Progenitor cell of endocrine pancreas (in vitro differentiated cells): ENCODE measurements around the gene KCNK17. TPM values are rescaled to one million over a fixed set of nuclear protein-coding genes. Genes with fewer than 3 reads are reported as not detected.

Experiments
- DNase-seq: peaks from one replicate; pipeline ENCODE4 v3.0.0; 2021; ENCODE audit warnings: low spot score; ENCODE audit not compliant: unreplicated experiment
- H3K27ac Mint-ChIP-seq: 2 replicates; pipeline ENCODE4 v1.8.0; 2021; ENCODE audit warnings: mild to moderate bottlenecking, moderate library complexity, mixed read lengths
- H3K27me3 Mint-ChIP-seq: 2 replicates; pipeline ENCODE4 v1.8.0; 2021; ENCODE audit warnings: mixed read lengths
- H3K36me3 Mint-ChIP-seq: 2 replicates; pipeline ENCODE4 v1.8.0; 2022; ENCODE audit warnings: mixed read lengths; ENCODE audit not compliant: insufficient read depth
- H3K4me1 Mint-ChIP-seq: 2 replicates; pipeline ENCODE4 v1.8.0; 2021; ENCODE audit warnings: low read depth, mixed read lengths
- H3K4me3 Mint-ChIP-seq: 2 replicates; pipeline ENCODE4 v1.8.0; 2021; ENCODE audit warnings: low read depth, mild to moderate bottlenecking, moderate library complexity, mixed read lengths
- H3K9me3 Mint-ChIP-seq: 2 replicates; pipeline ENCODE4 v1.8.0; 2021; ENCODE audit warnings: low read depth, mixed read lengths
- total RNA-seq: library from RNA; stranded (reverse); gene quantifications from 2 replicates; pipeline ENCODE4 v1.2.1, GENCODE V29; 2021
- TF ChIP-seq, protein P1 (sequence below): fragments of 200-600 bp; sonication (generic); IDR thresholded peaks from one replicate; pipeline ENCODE4 v1.5.0; 2021; ENCODE audit warnings: antibody characterized with exemption, mild to moderate bottlenecking; ENCODE audit not compliant: unreplicated experiment

KCNK17 gene
- total RNA-seq, 1 donor from 2014 or later, result 11.2 TPM

DNA sequence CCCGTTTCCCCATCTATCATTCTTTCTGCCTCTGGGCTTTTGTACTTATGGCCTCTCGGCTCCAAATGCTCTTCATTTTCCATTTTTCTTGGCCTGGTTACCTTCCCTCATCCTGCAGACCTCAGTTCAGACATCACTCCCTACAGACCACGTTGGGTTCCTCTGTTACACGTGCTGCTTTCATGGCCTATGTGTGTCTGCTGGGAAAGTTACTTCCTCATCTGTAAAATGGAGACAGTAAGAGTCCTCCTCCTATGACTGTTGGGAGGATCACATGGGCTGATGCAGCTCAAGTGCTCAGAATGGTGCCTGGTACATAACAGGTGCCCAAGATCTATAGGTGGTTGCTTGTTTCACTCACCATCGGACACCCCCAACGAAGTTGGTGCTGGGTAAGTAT is 13.5 kb downstream of the KCNK17 start:
- Mint-ChIP-seq H3K9me3 (no peaks in the 10 kb centered on the region), H3K27me3 (peaks cover 35% of the 10 kb centered on the region), H3K36me3 (no peaks in the 10 kb centered on the region)

GRCh38 chr6:39298061-39298460 is 16.2 kb downstream of the KCNK17 start:
- Mint-ChIP-seq H3K9me3 (no peaks in the 10 kb centered on the region), H3K27me3 (peaks cover 30% of the 10 kb centered on the region), H3K4me1 (no peaks in the 10 kb centered on the region), H3K36me3 (no peaks in the 10 kb centered on the region), H3K4me3 (no peak overlapping the region), H3K27ac (no peak overlapping the region)
- DNase-seq, result no peak
- TF ChIP-seq, protein P1, sequence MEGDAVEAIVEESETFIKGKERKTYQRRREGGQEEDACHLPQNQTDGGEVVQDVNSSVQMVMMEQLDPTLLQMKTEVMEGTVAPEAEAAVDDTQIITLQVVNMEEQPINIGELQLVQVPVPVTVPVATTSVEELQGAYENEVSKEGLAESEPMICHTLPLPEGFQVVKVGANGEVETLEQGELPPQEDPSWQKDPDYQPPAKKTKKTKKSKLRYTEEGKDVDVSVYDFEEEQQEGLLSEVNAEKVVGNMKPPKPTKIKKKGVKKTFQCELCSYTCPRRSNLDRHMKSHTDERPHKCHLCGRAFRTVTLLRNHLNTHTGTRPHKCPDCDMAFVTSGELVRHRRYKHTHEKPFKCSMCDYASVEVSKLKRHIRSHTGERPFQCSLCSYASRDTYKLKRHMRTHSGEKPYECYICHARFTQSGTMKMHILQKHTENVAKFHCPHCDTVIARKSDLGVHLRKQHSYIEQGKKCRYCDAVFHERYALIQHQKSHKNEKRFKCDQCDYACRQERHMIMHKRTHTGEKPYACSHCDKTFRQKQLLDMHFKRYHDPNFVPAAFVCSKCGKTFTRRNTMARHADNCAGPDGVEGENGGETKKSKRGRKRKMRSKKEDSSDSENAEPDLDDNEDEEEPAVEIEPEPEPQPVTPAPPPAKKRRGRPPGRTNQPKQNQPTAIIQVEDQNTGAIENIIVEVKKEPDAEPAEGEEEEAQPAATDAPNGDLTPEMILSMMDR, result no peak

More for the DNA sequence above, 13.5 kb downstream of the KCNK17 start:
- no peak overlapping the region for H3K4me3 Mint-ChIP-seq
- TF ChIP-seq, protein P1, result no peak
- no peaks in the 10 kb centered on the region for H3K4me1 Mint-ChIP-seq
- no peak for DNase-seq
- no peak overlapping the region for H3K27ac Mint-ChIP-seq

GRCh38 chr6:39296745-39297640 is 17.2 kb downstream of the KCNK17 start:
- no peaks in the 10 kb centered on the region for H3K9me3 Mint-ChIP-seq
- peak overlapping the region; percentile 8 for H3K27ac Mint-ChIP-seq
- DNase-seq, result no peak
- no peak overlapping the region for H3K4me3 Mint-ChIP-seq
- peaks cover 31% of the 10 kb centered on the region for H3K27me3 Mint-ChIP-seq
- H3K36me3 Mint-ChIP-seq, result no peaks in the 10 kb centered on the region
- TF ChIP-seq, protein P1, result no peak
- no peaks in the 10 kb centered on the region for H3K4me1 Mint-ChIP-seq

DNA sequence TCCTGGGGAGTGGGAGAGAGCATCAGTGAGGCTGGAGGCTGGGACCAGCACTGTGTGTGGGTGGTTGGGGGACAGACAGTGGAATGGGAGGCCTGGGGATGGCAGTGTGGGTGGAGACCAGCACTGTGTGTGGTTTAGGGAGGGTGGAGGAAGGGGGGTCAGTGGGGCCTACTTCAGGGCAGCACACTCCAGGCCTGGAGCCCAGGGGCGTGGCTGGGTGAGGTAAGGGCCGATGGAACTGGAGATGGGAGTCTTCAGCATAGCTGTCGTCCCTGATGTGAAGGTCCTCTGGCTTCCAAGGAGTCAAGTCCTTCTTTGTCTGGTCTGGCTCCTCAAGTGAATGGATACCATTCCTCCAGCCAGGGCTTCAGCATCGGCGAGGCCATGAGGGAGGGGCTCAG is 18.6 kb downstream of the KCNK17 start:
- H3K4me1 Mint-ChIP-seq, result no peaks in the 10 kb centered on the region
- TF ChIP-seq, protein P1, result no peak
- no peak overlapping the region for H3K4me3 Mint-ChIP-seq
- no peak overlapping the region for H3K27ac Mint-ChIP-seq
- H3K9me3 Mint-ChIP-seq, result no peaks in the 10 kb centered on the region
- DNase-seq, result no peak
- no peaks in the 10 kb centered on the region for H3K36me3 Mint-ChIP-seq
- H3K27me3 Mint-ChIP-seq, result peaks cover 23% of the 10 kb centered on the region

- Mint-ChIP-seq H3K27ac (no peak overlapping the region), H3K4me1 (no peaks in the 10 kb centered on the region), H3K36me3 (no peaks in the 10 kb centered on the region), H3K4me3 (no peak overlapping the region), H3K9me3 (no peaks in the 10 kb centered on the region), H3K27me3 (peaks cover 22% of the 10 kb centered on the region)
- DNase-seq, result no peak
- TF ChIP-seq, protein P1, result no peak
These were observed 19.3 kb downstream of the KCNK17 start for GRCh38 chr6:39294899-39295298.
